ENCODE results near the gene MAP3K9.
A peak's percentile ranks its signal among the peaks of the same experiment; 100 is the strongest.
"Not testable (repeated sequence)": the region's sequence is repeated elsewhere in the genome, so short reads cannot be mapped to it uniquely, and the experiment has no call there.

Gene MAP3K9

DNA sequence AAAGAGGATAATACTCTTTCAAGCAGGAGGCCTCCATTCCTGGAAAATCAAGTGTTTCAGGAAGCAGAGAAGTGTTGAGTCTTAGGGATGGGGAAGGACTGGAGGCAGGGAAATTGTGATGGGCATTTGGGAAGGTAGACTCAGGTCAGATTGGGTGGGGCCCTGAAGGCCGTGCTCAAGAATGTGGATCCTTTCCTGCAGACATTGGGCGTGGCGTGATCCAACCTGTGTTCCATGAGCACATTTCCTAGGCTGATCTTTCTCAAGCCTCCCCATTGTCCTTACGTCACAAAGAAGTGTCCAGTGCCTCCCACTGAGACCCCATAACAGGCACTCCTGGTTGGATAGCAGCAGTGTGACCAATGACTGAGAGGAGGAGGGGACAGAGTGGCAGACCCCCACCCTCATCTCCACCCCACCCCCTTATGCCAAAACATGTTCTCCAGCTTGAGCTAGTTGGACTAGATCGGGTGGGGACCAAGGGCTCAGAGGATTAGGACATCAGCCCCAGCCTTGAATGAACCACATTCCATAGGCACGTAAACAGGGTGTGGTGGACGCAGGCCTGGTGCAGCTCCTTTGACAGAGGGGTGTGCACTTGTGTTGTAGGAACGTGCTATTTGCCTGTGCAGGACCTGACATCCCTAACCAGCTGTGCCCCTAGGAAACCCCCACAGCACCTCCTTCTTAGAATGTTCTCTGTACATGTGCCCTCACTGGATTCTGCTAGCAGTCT is 90.8 kb downstream of the MAP3K9 start:
- DNase-seq, result no peak

DNA sequence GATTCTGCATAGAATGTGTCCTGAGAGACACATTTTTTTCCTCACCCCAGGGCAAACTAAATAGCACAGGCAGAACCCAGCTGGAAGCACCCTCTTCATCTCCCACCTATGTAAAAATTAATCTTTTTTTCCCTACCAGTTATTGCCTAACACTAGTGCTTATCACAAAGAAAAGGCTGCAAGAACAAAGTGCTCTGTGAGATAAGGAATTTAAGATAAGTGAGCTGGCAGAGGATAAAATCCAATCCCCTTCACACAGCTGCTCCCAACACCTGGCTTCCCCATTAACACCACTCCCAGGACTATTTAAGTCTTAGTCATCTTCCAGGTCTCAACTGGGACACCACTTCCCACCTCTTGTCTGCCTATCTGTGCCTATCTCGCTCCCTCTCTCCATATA is 92.4 kb downstream of the MAP3K9 start:
- no peak for DNase-seq

DNA sequence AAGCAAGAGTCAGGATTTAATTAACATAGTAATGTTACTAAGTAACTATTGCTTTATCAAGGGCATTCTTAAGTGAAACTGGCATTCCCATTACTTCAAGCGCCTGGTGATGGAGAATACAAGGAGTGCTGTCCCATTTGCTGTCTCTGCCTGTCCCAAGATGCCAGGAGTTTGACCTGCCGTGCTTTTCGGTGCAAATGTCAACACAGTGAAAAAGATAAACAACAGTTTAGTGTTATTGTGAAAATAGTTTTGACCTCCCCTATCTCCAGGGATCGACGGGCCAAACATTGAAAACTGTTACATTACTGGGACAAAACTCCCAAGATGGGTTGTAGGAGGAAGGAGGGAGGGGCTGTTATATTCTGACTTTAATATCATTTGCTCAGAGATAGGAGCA is 92.8 kb downstream of the MAP3K9 start:
- DNase-seq, result no peak

DNA sequence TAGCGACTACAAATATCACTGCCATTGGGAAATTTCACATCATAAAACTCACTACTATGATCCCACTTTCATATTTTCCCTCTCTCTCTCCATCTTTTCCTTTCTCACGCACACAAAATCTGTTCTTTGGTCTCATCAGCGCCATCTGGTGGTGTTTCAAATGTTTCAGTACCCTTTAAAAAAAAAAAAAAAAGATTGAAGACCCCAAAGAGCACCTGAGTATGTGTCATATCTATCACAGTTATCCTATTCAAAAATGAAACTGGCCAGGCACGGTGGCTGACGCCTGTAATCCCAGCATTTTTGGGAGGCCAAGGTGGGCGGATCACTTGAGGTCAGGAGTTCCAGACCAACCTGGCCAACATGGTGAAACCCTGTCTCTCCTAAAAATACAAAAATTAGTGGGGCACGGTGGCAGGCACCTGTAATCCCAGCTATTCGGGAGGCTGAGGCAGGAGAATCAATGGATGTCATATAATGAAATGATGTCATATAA is 95.2 kb downstream of the MAP3K9 start:
- DNase-seq, result peak; percentile 4

DNA sequence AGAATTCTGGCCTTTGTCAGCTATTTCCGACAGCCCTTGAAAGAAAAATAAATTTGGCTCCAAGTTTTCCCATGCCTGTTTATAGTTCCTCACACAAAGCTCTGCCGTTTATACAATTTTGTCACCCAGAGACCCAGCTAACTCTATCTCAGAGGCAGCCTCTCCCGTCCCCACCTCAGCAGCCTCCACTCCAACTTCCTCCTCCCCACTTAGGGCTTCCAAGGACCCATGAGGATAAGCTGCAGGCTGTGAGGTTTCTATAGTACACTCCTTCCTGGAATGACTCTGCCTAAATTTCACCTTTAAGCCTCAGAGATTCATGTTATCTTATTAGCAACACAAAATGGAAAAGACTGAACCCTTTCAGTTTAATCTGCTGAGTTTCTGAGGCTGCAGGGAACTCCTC is 95.8 kb downstream of the MAP3K9 start:
- DNase-seq, result no peak

DNA sequence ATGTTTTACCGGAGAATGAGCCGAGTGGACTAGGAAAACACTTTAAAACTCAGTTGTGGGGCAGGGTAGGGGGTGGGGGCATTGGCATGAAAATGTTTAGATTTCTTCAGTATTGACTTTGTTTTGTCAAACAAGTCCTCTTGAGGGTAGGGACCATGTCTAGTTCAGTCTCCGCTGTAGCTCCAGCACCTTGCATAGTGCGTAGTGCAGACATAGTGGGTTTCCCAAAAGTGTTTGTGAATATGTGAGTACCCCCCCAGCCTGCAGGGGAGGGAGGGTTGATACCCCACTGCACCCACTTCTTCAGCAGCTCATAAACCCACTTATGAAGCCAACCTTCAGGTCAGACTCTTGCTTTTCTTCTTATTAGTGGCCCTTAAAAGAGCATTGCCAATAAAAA is 96.2 kb downstream of the MAP3K9 start:
- DNase-seq, result no peak

DNA sequence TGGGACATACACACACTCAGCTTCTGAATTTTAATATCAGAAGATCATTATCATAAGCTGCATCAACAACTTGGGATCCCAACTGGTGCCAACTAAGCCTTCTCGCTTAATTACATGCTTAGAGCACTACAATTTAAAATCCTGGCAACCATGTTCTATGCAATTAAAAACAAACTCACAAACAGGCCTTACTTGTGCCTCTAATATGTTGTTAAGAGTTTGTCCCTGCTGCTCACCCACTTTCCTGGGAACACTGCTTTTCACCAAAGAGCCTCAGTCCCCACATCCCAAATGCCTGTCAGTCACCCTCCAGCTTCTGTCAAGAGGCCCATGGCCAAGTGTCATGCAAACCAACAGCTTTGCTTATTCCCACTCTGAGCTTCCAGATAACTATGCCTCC is 97.9 kb downstream of the MAP3K9 start:
- DNase-seq, result no peak

DNA sequence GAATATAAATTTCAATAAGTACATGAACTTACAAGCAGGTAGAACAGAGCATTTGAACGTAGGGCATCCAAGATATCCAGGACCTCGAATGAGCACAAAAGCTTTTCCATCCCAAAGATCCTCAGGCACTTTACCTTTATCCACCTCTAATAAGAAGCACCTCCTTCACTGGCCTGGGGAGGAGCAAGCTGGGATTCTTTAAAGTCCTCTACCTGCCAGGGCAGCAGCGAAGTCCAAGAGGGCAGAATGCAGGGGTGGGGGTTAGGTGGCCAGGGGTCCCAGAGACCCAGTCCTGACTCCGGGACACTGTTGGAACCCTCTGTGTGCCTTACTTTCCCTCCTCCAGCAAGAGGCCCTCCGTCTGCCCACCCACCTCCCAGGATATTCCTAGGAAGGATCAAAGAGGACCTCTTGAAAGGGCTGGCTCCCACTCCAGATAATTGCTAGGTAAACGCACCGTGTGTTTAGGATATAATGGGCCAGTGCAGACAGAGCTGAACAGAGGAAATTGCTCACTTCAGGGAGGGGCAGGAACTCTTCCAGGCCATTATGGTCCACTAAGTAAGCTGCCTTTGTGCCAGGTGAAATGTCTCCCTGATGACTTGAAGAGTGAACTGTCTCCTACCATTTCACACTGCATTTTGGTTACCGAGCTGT is 99.5 kb downstream of the MAP3K9 start:
- no peak for DNase-seq

DNA sequence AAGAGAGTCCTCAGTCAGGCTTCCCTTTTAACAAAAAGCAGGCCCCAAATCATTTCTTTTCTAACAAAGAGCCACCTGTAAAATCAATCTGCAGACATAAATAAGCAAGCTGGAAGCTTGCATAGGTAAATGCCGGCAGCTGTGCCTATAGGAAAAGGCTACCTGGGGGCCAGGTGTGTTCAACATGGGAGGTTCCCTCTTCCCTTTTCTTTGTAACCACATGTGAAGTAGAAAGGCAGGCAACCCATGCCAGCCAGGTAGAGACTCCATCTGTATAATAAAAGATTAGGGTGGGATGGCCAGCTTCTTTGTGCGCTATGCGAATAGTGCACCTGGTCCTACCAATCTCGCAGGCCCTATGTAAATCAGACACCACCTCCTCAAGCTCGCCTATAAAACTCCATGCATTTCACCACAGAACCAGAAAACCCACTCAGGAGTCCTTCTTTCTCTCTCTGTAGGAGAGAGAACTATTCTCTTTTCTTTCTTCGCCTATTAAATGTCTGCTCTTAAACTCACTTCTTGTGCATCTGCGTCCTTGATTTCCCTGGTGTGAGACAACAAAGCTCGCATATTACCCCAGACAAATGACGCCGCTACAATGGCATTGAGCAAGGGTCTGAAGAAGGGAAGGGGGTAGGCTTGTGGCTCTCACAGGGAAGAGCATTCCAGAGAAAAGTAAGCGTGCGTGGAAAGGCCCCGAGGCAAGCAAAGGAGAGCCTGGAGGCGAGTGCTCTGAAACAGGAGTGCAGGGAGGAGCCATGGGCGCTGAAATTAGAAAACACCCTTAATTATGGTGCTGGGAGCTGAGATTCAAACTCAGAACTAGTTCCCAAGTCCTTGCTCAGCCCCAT is 100.4 kb downstream of the MAP3K9 start:
- no peak for DNase-seq

DNA sequence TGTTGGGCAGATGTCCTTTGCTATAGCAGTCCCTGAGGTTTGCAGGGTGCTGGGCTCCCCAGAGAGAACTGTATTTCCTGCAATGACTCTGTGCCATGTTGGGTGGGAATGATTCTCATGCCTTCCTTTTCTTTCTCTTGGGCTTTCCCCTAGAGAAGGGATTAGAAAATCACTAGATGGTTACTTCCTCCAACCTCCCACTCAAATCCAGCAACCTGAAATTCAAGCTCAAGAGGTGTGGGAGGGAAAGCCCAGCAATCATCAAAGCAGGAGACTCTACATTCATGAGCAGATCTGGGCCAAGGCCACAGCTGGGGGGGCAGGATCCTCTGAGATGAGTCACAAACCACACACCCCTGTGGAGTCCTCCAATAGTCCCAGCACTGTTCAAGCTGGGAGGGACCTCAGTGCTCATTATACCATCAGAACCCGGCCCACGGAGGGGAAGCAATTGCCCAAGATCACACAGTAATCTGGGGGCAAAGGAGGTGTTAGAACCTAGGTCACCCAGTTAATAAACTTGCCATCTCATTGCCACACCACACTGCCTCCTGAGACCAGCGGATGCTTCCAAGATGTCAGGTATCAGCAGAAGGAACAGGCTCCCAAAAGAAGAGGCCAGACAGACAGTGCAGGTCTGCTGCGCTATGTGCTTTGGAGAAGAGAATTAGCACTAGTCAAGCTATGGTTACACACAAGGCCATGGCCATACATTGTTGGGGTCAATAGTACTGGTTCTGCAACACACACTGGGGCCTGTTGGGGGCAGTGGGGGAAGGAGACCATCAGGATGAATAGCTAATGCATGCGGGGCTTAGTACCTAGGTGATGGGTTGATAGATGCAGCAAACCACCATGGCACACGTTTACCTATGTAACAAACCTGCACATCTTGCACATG is 101.9 kb downstream of the MAP3K9 start:
- DNase-seq, result no peak

DNA sequence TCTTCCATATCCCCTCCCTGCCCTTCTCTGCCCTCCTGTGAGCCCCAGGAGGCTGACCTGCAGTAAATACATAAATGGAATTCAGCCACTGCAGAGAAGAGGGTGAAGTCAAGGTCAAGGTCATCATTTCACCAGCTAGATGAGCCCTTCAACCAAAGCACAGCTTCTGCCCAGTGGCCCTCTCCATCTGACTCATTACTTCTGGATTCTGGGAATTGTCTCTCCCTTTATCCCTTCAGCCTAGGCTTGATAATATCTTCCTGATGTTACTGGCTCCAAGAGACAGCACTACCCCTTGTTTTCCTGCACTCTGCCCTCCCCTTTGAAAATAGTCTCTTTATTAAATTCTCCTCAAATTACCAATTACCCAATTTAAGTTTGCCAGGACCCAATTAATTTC is 103.1 kb downstream of the MAP3K9 start:
- DNase-seq, result no peak

DNA sequence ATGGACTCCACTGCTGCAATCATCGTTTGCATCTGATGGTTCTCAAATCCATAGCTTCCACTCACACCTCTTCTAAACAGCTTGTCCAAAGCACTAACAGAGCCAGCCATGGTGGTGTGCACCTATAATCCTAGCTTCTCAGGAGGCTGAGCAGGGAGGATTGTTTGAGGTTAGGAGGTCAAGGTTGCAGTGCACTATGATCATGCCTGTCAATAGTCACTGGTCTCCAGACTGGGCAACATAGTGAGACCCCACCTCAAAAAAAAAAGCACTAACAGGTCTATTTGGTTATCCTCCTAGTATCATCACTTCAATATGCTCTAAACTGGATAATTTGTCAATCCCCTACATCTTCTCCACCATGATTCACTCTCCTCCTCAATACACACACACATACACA is 104.4 kb downstream of the MAP3K9 start:
- no peak for DNase-seq

DNA sequence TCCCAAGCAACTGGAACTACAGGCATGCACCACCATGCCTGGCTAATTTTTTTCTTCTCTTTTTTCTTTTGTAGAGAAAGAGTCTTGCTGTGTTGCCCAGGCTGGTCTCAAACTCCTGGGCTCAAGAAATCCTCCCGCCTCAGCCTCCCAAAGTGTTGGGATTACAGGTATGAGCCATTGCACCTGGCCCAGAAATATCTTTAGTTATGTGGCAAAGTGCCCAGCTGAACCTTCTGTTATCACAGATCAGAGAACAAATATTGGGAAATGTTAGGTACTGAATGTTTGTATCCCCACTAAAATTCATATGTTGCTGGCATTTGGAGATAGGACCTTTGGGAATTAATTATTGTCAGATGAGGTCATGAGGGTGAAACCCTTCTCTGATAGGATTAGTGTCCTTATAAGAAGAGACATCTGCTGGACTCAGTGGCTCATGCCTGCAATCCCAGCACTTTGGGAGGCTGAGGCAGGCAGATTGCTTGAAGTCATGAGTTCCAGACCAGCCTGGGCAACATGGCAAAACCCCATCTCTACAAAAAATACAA is 105.6 kb downstream of the MAP3K9 start:
- not testable (repeated sequence) for DNase-seq

DNA sequence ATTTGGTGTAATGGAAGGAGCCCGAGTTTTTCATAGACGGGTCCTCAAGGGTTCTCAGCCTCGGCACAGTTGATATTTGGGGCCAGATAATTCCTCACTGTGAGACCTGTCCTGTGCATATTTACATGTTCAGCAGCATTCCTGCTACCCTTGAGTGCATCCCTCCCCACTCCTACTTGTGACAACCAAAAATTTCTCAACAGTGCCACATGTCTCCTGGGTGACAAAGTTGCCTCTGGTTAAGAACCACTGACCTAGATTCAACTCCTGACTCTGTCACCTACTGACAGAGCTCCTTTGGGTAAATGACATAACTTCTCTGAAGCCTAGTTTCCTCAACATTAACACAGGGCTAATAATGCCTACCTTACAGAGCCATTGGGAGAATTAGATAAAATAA is 107.2 kb downstream of the MAP3K9 start:
- no peak for DNase-seq

DNA sequence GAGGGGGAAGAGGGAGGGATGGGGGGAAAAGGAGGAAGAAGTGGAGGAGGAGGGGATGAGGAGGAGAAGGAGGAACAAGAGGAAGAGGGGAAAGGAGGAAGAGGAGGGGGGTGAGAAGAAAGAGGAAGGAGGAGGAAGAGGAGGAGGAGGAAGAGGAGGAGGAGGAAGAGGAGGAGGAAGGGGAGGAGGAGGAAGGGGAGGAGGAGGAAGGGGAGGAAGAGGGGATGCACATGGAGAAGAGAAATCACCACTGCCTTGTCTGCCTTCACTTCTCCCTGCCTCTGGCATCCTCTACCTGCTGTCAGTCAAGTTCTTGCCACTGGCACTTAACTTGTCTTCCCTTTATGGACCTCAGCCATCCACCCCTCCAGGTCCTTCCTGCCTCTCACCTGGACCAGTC is 107.7 kb downstream of the MAP3K9 start:
- DNase-seq, result no peak

DNA sequence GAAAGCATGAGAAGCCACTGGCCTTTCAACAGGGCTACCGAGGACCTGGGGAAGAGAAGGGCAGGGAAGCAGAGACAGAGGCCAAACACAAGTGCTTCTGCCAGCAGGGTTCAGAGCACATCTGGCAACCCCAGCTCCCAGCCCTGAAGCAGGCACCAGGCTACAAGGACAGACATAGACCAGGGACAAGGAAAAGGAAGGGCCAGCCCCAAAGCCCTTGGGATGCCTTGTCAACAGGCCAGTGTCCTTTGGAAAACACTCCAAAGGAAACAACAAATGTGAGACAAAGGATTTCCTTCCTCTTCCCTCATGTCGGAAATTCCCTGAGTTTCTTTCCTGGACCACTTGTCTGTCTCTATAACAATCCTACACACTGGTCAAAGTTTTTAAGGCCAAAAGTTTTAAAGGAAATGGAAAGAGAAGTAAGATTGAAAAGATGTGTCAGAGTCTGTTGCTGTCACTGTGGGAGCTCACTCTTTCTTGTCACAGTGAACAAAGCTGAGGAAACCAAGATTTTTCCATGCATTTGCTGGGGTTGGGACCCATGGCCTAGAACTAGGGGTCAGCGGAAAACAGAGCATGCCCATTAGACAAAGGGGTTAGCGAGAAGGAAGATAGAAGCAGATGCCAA is 108.2 kb downstream of the MAP3K9 start:
- no peak for DNase-seq

DNA sequence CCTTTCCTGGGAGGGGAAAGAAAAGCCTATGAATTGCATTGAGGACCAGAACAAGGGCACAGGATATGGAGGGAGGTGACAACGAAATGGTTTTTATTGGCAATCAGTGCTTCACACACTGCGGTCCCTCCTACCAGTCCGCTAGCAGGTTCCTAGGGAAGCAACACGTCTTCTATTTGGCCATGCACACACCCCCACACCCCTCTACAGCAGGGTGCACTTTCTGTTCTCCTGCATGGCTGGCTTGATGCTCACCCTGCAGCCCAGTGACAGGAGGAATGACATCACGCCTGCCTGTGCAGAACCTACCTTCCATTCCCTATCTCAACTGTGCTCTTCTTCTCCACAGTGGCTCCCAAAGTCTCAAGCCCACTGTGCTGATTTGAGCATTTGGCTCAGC is 109.7 kb downstream of the MAP3K9 start:
- no peak for DNase-seq

DNA sequence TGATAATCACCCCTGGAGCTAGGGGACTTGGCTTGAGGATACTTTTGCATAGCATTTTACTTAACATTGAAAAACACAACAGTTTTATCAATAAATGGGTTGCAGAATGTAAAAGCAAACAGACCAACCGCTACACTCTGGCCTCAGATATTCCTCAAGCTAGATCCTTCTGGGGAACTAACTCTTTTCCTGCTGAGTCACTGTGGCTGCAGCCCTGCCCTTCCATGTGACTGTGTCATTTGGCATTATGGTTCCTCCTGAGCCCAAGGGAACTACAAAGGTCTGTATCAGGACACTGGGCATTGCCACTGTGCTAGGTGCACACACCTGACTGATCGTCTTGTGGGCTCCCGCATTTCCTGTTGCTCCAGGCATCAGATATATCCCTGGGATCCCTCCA is 111.0 kb downstream of the MAP3K9 start:
- DNase-seq, result peak; percentile 9

DNA sequence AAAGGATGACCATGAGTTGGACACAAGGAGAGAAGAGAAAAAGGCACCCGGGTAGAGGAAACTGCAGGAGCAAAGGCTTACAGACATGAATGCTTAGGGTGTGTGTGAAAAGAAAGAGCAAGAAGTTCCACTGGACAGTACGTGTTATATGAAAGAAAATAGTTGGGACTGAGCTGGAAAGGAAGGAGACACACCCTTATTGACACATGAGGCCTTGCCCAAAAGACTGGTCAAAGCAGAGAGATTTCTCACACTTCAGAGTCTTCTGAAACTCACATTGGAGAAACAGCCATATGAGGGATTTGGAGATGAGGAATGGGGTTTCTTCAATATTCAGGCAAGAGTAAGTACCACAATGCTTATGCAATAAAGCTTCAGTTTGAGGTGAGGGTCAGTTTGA is 111.6 kb downstream of the MAP3K9 start:
- no peak for DNase-seq

DNA sequence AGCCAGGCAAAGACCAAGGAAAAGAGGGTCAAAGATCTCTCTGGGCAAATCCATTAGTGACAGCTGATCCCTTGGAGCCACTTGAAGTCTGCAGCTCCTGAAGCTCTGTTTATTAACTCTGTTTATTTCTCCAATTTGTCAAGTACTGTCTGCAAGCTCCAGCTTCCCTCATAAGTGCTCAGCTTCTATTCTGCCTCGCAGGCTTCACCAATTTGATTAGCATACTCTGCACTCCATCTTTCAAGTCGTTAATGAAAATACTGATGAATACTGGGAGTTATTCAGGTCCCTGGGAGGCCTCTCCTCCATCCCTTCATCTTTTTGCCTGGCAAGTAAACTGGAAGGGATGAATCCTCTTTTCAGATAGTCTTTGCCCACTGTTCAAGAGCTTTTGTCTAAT is 113.3 kb downstream of the MAP3K9 start:
- DNase-seq, result no peak

DNA sequence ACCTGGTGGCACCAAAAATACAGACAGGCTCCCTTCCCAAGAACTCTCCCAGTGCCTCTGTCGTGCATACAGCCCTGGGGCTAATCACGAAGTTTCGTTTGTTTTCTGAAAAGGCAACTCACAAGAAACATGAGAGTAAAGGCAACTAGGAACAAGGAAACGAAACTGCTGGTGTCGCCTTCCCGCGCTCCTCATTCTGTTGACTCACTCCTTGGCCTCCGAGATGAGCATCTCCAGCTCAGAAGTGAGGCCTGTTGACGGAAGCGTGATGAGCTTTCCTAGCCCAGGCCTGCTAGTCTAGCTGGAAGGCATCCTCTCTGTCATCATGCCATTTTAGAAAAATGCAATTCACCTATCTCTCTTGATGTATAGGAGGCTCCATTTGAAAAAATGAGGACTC is 117.1 kb downstream of the MAP3K9 start:
- DNase-seq, result peak; percentile 66

Measured in CD4-positive, alpha-beta T cell treated with Interferon gamma for 1 hour (primary cell).